D721Med (cell line): ENCODE results near the gene CD200.

ENCODE experiments used
- DNase-seq: peaks from one replicate; pipeline ENCODE4 v3.0.0; 2011; ENCODE audit warnings: low spot score; ENCODE audit not compliant: insufficient read length
- FAIRE-seq: peaks from 2 replicates; lab custom pipeline; 2011; peaks lifted over from hg19 to GRCh38; lab: Jason Lieb, UNC
- TF ChIP-seq, protein P1 (sequence below): IDR thresholded peaks from 2 replicates; pipeline ENCODE4 v1.5.1; 2012; ENCODE audit warnings: mild to moderate bottlenecking, control low read depth; ENCODE audit not compliant: insufficient read depth; ENCODE audit errors: missing control alignments

The CD200 gene

GRCh38 chr3:112302881-112303763 is 29.8 kb upstream of the CD200 start:
- DNase-seq: no peak
- no peak for FAIRE-seq
- TF ChIP-seq, protein P1, sequence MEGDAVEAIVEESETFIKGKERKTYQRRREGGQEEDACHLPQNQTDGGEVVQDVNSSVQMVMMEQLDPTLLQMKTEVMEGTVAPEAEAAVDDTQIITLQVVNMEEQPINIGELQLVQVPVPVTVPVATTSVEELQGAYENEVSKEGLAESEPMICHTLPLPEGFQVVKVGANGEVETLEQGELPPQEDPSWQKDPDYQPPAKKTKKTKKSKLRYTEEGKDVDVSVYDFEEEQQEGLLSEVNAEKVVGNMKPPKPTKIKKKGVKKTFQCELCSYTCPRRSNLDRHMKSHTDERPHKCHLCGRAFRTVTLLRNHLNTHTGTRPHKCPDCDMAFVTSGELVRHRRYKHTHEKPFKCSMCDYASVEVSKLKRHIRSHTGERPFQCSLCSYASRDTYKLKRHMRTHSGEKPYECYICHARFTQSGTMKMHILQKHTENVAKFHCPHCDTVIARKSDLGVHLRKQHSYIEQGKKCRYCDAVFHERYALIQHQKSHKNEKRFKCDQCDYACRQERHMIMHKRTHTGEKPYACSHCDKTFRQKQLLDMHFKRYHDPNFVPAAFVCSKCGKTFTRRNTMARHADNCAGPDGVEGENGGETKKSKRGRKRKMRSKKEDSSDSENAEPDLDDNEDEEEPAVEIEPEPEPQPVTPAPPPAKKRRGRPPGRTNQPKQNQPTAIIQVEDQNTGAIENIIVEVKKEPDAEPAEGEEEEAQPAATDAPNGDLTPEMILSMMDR: no peak

- DNase-seq (no peak), FAIRE-seq (no peak)
- TF ChIP-seq, protein P1: no peak
These were observed 29.1 kb upstream of the CD200 start for GRCh38 chr3:112303764-112304325.

GRCh38 chr3:112304611-112305010 is 28.3 kb upstream of the CD200 start:
- no peak for DNase-seq
- TF ChIP-seq, protein P1: no peak

GRCh38 chr3:112306825-112307224 is 26.1 kb upstream of the CD200 start:
- no peak for FAIRE-seq
- no peak for DNase-seq
- TF ChIP-seq, protein P1: no peak

More at GRCh38 chr3:112304611-112305010, 28.3 kb upstream of the CD200 start:
- FAIRE-seq: no peak

- no peak for FAIRE-seq
- TF ChIP-seq, protein P1: no peak
These were observed 25.4 kb upstream of the CD200 start for GRCh38 chr3:112307557-112307956.

DNA sequence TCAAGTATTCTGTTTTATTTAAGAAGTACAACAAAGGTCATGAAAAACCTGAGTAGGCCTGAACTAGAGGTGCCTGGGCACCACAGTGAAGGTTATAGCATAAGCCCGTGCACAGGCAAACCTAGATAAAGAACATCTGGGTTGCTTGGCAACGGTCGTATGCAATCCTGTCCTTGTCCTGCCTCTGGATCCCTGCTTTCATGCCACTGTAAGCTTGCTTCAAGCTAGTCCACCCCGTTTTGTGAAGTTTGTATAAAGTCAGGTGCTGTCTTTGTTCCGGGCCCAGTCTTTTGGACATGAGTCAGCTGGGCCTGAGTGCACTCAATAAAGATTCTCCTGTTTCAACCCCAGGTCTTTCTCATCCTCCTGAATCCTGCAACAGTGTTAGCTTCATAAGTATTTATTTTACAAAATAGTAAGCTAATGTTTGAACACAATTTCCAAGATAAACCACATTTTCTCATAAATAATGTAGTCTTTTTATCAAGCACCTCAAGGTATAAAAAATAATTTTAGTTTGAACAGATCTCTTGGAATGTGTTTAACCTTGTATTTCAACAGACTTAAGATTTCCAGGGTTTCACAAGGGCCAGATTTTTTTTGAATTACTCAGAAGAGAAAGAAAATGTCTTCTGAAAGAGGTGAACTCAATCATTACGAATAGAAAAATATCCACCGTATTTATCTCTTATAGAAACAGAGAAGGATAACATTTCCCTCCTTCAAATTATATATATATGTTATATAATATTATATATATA is 24.6 kb upstream of the CD200 start:
- TF ChIP-seq, protein P1: no peak
- DNase-seq (no peak), FAIRE-seq (no peak)

More at GRCh38 chr3:112307557-112307956, 25.4 kb upstream of the CD200 start:
- no peak for DNase-seq
